Choroid plexus epithelial cell (primary cell): Measurements from ENCODE around the gene HSPG2.

Experiments used
- DNase-seq: peaks from one replicate; pipeline ENCODE4 v3.0.0-alpha.2; 2010; ENCODE audit warnings: low read depth
- H3K4me3 ChIP-seq: 2 replicates; pipeline ENCODE4 v1.5.1; 2011; ENCODE audit warnings: low read depth, mild to moderate bottlenecking, control low read depth, low read length, moderate library complexity
- CTCF ChIP-seq: conservative IDR thresholded peaks from 2 replicates; pipeline ENCODE4 v1.5.1; 2011; ENCODE audit warnings: low read depth, mild to moderate bottlenecking, control low read depth, inconsistent platforms, low read length, moderate library complexity

The HSPG2 gene

GRCh38 chr1:21966247-21967000, 29.3 kb upstream of the HSPG2 start:
- DNase-seq: peak; percentile 37
- no peak overlapping the region for H3K4me3 ChIP-seq
- TF ChIP-seq CTCF: no peak

- peak; percentile 88 for TF ChIP-seq CTCF
- DNase-seq: peak; percentile 71
- H3K4me3 ChIP-seq: no peak overlapping the region
Observed at GRCh38 chr1:21963477-21964217, 26.5 kb upstream of the HSPG2 start.

- TF ChIP-seq CTCF: no peak
- no peak for DNase-seq
- H3K4me3 ChIP-seq: no peak overlapping the region
Observed at GRCh38 chr1:21961799-21962198, 24.7 kb upstream of the HSPG2 start.

DNA sequence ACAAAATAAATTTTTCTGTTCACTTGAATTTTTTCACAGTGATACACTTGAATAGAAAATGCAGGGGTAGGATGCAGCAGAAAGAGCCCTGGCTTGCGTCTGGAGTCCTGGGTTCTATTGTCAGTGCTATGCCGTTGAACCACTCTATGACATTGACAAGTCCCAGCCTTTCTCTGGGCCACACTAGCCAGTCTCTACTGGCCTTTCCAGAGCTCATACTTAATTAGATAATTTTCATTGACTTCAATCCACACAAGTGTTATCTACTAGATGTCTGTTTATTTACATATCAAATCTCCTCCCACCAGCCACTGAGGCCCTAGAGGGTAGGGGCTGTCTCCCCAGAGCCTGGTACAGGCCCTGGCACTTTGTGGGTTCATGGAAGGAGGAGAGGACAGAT, 24.2 kb upstream of the HSPG2 start:
- TF ChIP-seq CTCF: no peak
- no peak for DNase-seq
- no peak overlapping the region for H3K4me3 ChIP-seq

DNA sequence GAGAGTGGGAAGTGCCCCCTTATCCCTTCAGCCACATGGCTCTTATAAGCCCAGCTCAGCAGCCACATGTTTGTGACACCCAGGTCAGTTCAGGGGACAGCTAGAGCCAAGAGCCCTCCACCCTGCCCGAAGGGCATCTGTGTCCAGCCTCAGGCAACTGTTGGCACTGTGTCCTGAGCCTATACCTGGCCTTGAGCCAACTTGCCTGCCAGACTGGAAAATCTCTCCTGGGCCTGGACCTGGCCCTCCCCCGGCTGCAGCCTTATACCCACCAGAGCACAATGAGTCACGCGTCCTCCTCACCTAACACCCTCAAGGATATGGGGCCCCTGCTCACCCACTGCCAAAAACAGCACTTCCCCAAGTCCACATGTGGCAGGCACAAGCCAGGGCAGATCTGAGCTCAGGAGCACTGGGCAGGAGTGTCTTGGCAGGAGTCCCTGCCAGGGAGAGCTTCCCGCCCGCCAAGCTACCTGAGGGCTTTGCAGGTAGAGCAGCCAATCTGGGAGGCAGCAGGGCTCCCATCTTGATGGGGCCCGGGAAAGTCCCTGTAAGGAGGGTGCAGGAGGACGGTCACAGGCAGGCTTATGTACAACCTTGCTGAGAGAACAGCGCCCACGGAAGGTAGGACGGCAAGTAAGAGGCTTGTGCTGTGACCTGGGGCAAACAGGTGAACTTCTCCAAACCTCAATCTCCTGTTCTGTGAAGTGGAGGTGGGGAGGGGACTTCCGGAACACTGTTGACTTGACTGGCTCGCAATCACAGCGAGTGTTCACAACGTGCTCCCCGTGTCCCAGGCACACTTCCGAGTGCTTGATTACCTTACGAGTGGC, 19.8 kb upstream of the HSPG2 start:
- no peak for DNase-seq
- H3K4me3 ChIP-seq: no peak overlapping the region
- TF ChIP-seq CTCF: no peak

DNA sequence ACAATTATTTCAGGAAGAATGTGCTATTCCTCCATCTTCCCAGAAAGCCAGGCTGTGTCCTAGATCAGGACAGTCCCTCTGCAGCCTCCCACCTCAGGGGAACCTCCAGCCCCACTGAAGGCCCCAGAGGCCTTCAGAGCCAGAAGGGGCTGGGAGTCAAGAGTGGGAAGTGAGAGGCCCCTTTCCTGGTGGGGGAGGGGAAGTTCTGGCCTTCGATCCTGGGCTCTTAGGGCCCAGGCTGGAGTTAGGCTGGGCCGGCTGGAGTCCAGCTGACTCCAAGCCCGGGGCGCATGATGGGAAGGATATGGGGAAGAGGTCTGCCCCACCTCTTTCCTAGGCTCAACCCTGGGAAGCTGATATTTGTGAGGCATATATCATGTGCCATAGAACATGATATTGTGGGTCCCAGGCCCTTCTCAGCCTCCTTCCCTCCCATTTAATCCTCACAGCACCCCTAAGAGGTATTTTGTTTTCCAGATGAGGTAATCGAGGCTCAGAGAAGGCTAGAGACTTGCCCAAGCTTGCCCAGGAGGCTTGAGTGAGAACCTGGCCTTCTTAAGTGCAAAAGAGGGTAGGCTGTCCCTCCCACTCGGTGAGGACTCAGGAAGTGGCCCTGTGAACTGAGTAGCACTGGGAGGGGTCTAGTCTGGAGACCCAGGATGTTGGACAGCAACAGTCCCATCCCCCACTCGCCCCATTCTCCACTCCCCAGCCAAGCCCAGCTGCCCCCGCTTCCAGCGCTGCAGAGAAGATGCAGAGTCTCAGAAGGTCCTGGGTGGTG, 18.6 kb upstream of the HSPG2 start:
- DNase-seq: no peak
- H3K4me3 ChIP-seq: no peak overlapping the region
- no peak for TF ChIP-seq CTCF
